ENCODE data around the gene MCC. TPM values are rescaled to one million over a fixed set of nuclear protein-coding genes. Genes with fewer than 3 reads are reported as not detected.

Gene MCC
- total and polyA plus RNA-seq, 4 donors: 4.5 to 20.0 (median 9.7) TPM

- no peak for ATAC-seq (ENCODE audit: low FRiP score)
- Histone ChIP-seq H3K27me3 (ENCODE audit: control insufficient read depth in 1 of 2, insufficient read depth in 2 of 2, low read length in 1 of 2) (no peaks in the 10 kb centered on the region), H3K27ac (ENCODE audit: low read depth in 1 of 2, low read length in 2 of 2) (no peak overlapping the region), H3K9me3 (ENCODE audit: control insufficient read depth, low read length) (no peaks in the 10 kb centered on the region), H3K36me3 (ENCODE audit: control insufficient read depth in 1 of 2, insufficient read depth in 2 of 2, low read length in 1 of 2) (no peaks in the 10 kb centered on the region), H3K4me1 (ENCODE audit: control insufficient read depth in 1 of 2, insufficient read depth in 2 of 2, low read length in 2 of 2) (no peaks in the 10 kb centered on the region), H3K4me3 (ENCODE audit: low read length in 2 of 2) (no peak overlapping the region)
- intact Hi-C loops (cut with DNase I): no loop called here
- DNase-seq: no peak
- WGBS, 2 donors: 97 to 99% methylated on average over 4 of the region's 4 CpGs
Observed at GRCh38 chr5:113115956-113116355, 372.3 kb downstream of the MCC start.

GRCh38 chr5:113115061-113115460 lies 373.2 kb downstream of the MCC start:
- intact Hi-C loops (cut with DNase I): no loop called here
- DNase-seq: no peak
- H3K36me3 ChIP-seq (ENCODE audit: control insufficient read depth in 1 of 2, insufficient read depth in 2 of 2, low read length in 1 of 2): no peaks in the 10 kb centered on the region
- ATAC-seq (ENCODE audit: low FRiP score): no peak
- H3K27ac ChIP-seq (ENCODE audit: low read depth in 1 of 2, low read length in 2 of 2): no peak overlapping the region
- WGBS, 2 donors: 84 to 92% methylated on average over 8 of the region's 8 CpGs
- no peaks in the 10 kb centered on the region for H3K9me3 ChIP-seq (ENCODE audit: control insufficient read depth, low read length)
- no peaks in the 10 kb centered on the region for H3K4me1 ChIP-seq (ENCODE audit: control insufficient read depth in 1 of 2, insufficient read depth in 2 of 2, low read length in 2 of 2)
- H3K27me3 ChIP-seq (ENCODE audit: control insufficient read depth in 1 of 2, insufficient read depth in 2 of 2, low read length in 1 of 2): no peaks in the 10 kb centered on the region
- H3K4me3 ChIP-seq (ENCODE audit: low read length in 2 of 2): no peak overlapping the region

GRCh38 chr5:113114559-113114958 lies 373.7 kb downstream of the MCC start:
- H3K9me3 ChIP-seq (ENCODE audit: control insufficient read depth, low read length): no peaks in the 10 kb centered on the region
- no peaks in the 10 kb centered on the region for H3K36me3 ChIP-seq (ENCODE audit: control insufficient read depth in 1 of 2, insufficient read depth in 2 of 2, low read length in 1 of 2)
- no peaks in the 10 kb centered on the region for H3K27me3 ChIP-seq (ENCODE audit: control insufficient read depth in 1 of 2, insufficient read depth in 2 of 2, low read length in 1 of 2)
- no peak overlapping the region for H3K27ac ChIP-seq (ENCODE audit: low read depth in 1 of 2, low read length in 2 of 2)
- no peak for ATAC-seq (ENCODE audit: low FRiP score)
- H3K4me1 ChIP-seq (ENCODE audit: control insufficient read depth in 1 of 2, insufficient read depth in 2 of 2, low read length in 2 of 2): no peaks in the 10 kb centered on the region
- no peak overlapping the region for H3K4me3 ChIP-seq (ENCODE audit: low read length in 2 of 2)
- 97 to 98% methylated on average over 7 of the region's 7 CpGs for WGBS, 2 donors
- DNase-seq: no peak
- intact Hi-C loops (cut with DNase I): no loop called here

- intact Hi-C loops (cut with DNase I): no loop called here
- H3K4me3 ChIP-seq (ENCODE audit: low read length in 2 of 2): no peak overlapping the region
- ATAC-seq (ENCODE audit: low FRiP score) (no peak), DNase-seq (no peak)
- no peak overlapping the region for H3K27ac ChIP-seq (ENCODE audit: low read depth in 1 of 2, low read length in 2 of 2)
- H3K9me3 ChIP-seq (ENCODE audit: control insufficient read depth, low read length): no peaks in the 10 kb centered on the region
- H3K4me1 ChIP-seq (ENCODE audit: control insufficient read depth in 1 of 2, insufficient read depth in 2 of 2, low read length in 2 of 2): no peaks in the 10 kb centered on the region
- 43 to 48% methylated on average over 3 of the region's 3 CpGs for WGBS, 2 donors
- H3K36me3 ChIP-seq (ENCODE audit: control insufficient read depth in 1 of 2, insufficient read depth in 2 of 2, low read length in 1 of 2): no peaks in the 10 kb centered on the region
- H3K27me3 ChIP-seq (ENCODE audit: control insufficient read depth in 1 of 2, insufficient read depth in 2 of 2, low read length in 1 of 2): no peaks in the 10 kb centered on the region
Observed at GRCh38 chr5:113112435-113112834, 375.8 kb downstream of the MCC start.

GRCh38 chr5:113110117-113110516 lies 378.1 kb downstream of the MCC start:
- H3K27me3 ChIP-seq (ENCODE audit: control insufficient read depth in 1 of 2, insufficient read depth in 2 of 2, low read length in 1 of 2): no peaks in the 10 kb centered on the region
- no peaks in the 10 kb centered on the region for H3K9me3 ChIP-seq (ENCODE audit: control insufficient read depth, low read length)
- H3K36me3 ChIP-seq (ENCODE audit: control insufficient read depth in 1 of 2, insufficient read depth in 2 of 2, low read length in 1 of 2): no peaks in the 10 kb centered on the region
- H3K4me1 ChIP-seq (ENCODE audit: control insufficient read depth in 1 of 2, insufficient read depth in 2 of 2, low read length in 2 of 2): no peaks in the 10 kb centered on the region
- no peak overlapping the region for H3K4me3 ChIP-seq (ENCODE audit: low read length in 2 of 2)
- 93% methylated on average over 6 of the region's 6 CpGs for WGBS, 2 donors
- intact Hi-C loops (cut with DNase I): no loop called here
- DNase-seq: no peak
- ATAC-seq (ENCODE audit: low FRiP score): no peak
- no peak overlapping the region for H3K27ac ChIP-seq (ENCODE audit: low read depth in 1 of 2, low read length in 2 of 2)

DNA sequence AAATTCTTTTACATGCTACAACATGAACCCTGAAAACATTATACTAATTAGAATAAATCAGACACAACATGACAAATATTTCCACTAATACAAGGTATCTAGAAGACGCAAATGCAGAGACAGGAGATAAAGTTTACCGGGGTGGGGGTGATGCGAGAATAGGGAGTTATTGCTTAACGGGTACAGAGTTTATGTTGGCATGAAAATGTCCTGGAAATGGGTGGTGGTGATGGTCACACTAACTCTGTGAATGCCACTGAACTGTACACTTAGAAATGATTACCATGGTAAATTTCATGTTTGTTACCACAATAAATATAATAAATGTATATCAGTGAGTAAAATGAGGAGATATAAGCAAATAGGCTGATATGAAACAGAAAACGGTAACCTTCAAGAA lies 378.9 kb downstream of the MCC start:
- ATAC-seq (ENCODE audit: low FRiP score) (no peak), DNase-seq (no peak)
- Histone ChIP-seq H3K4me3 (ENCODE audit: low read length in 2 of 2) (no peak overlapping the region), H3K4me1 (ENCODE audit: control insufficient read depth in 1 of 2, insufficient read depth in 2 of 2, low read length in 2 of 2) (no peaks in the 10 kb centered on the region), H3K27ac (ENCODE audit: low read depth in 1 of 2, low read length in 2 of 2) (no peak overlapping the region), H3K27me3 (ENCODE audit: control insufficient read depth in 1 of 2, insufficient read depth in 2 of 2, low read length in 1 of 2) (no peaks in the 10 kb centered on the region), H3K9me3 (ENCODE audit: control insufficient read depth, low read length) (no peaks in the 10 kb centered on the region), H3K36me3 (ENCODE audit: control insufficient read depth in 1 of 2, insufficient read depth in 2 of 2, low read length in 1 of 2) (no peaks in the 10 kb centered on the region)
- 78 to 82% methylated on average over 5 of the region's 5 CpGs for WGBS, 2 donors
- intact Hi-C loops (cut with DNase I): no loop called here

DNA sequence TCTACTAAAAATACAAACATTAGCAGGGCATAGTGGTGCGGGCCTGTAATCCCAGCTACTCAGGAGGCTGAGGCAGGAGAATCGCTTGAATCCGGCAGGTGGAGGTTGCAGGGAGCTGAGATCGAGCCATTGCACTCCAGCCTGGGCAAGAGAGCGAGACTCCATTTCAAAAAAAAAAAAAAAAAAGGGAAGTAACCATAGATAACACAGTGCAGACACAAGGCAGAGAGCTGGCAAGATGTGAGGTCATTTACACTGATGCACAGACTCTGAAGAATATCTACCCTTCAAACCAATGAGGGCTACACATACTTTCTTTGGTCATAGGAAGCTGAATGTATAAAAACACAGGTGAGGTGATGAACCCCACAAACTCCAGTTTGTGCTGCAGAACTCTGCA lies 379.8 kb downstream of the MCC start:
- Histone ChIP-seq H3K27me3 (ENCODE audit: control insufficient read depth in 1 of 2, insufficient read depth in 2 of 2, low read length in 1 of 2) (no peaks in the 10 kb centered on the region), H3K9me3 (ENCODE audit: control insufficient read depth, low read length) (no peaks in the 10 kb centered on the region), H3K27ac (ENCODE audit: low read depth in 1 of 2, low read length in 2 of 2) (no peak overlapping the region), H3K4me3 (ENCODE audit: low read length in 2 of 2) (no peak overlapping the region), H3K36me3 (ENCODE audit: control insufficient read depth in 1 of 2, insufficient read depth in 2 of 2, low read length in 1 of 2) (no peaks in the 10 kb centered on the region), H3K4me1 (ENCODE audit: control insufficient read depth in 1 of 2, insufficient read depth in 2 of 2, low read length in 2 of 2) (no peaks in the 10 kb centered on the region)
- WGBS, 2 donors: 87 to 96% methylated on average over 5 of the region's 5 CpGs
- no peak for ATAC-seq (ENCODE audit: low FRiP score)
- no peak for DNase-seq
- intact Hi-C loops (cut with DNase I): no loop called here

DNA sequence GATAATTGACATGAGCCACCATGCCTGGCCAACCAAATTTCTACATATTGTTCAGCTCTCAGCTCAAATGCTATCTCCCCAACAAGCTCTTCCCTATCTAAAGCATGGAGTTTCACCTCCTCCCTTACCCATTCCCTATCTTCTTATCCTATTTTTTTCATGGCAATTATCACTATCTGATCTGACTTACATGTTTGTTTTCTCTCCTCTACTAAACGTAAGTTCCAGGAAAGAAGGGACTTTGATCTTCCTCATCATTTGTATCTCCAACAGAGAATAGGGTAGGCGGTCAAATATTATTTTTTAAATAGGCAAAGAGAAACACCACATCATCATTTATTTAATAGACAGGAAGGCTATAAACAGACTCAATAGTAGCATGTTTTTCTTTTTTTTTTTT lies 381.4 kb downstream of the MCC start:
- Histone ChIP-seq H3K27me3 (ENCODE audit: control insufficient read depth in 1 of 2, insufficient read depth in 2 of 2, low read length in 1 of 2) (no peaks in the 10 kb centered on the region), H3K9me3 (ENCODE audit: control insufficient read depth, low read length) (no peaks in the 10 kb centered on the region), H3K36me3 (ENCODE audit: control insufficient read depth in 1 of 2, insufficient read depth in 2 of 2, low read length in 1 of 2) (no peaks in the 10 kb centered on the region), H3K4me3 (ENCODE audit: low read length in 2 of 2) (no peak overlapping the region), H3K4me1 (ENCODE audit: control insufficient read depth in 1 of 2, insufficient read depth in 2 of 2, low read length in 2 of 2) (no peaks in the 10 kb centered on the region), H3K27ac (ENCODE audit: low read depth in 1 of 2, low read length in 2 of 2) (no peak overlapping the region)
- DNase-seq (no peak), ATAC-seq (ENCODE audit: low FRiP score) (no peak)
- intact Hi-C loops (cut with DNase I): no loop called here
- 88 to 90% methylated on average over 2 of the region's 2 CpGs for WGBS, 2 donors

GRCh38 chr5:113105693-113106280 lies 382.5 kb downstream of the MCC start:
- Histone ChIP-seq H3K4me1 (ENCODE audit: control insufficient read depth in 1 of 2, insufficient read depth in 2 of 2, low read length in 2 of 2) (no peaks in the 10 kb centered on the region), H3K9me3 (ENCODE audit: control insufficient read depth, low read length) (no peaks in the 10 kb centered on the region), H3K27me3 (ENCODE audit: control insufficient read depth in 1 of 2, insufficient read depth in 2 of 2, low read length in 1 of 2) (no peaks in the 10 kb centered on the region), H3K4me3 (ENCODE audit: low read length in 2 of 2) (no peak overlapping the region), H3K27ac (ENCODE audit: low read depth in 1 of 2, low read length in 2 of 2) (no peak overlapping the region), H3K36me3 (ENCODE audit: control insufficient read depth in 1 of 2, insufficient read depth in 2 of 2, low read length in 1 of 2) (no peaks in the 10 kb centered on the region)
- WGBS, 2 donors: 92 to 93% methylated on average over 5 of the region's 5 CpGs
- intact Hi-C loops (cut with DNase I): no loop called here
- ATAC-seq (ENCODE audit: low FRiP score): no peak
- no peak for DNase-seq

All from aorta (tissue), 5 donors.